AG04449 (cell line): ENCODE measurements around the gene PODN.

ENCODE experiments used
- CTCF ChIA-PET: fragments of 350-600 bp; formaldehyde crosslinking; extraction: SDS; loops from one replicate; lab custom pipeline; 2021; ENCODE audit warnings: antibody characterized with exemption; lab: Yijun Ruan, JAX
- POLR2A ChIA-PET: fragments of 400-600, 350-600 bp; formaldehyde crosslinking; extraction: SDS; loops from one replicate; lab custom pipeline; 2020; ENCODE audit warnings: antibody characterized with exemption, inconsistent platforms; lab: Yijun Ruan, JAX
- DNase-seq: peaks from one replicate; pipeline ENCODE4 v3.0.0-alpha.2; 2010; ENCODE audit warnings: low read depth, low spot score
- H3K4me3 ChIP-seq: 2 replicates; pipeline ENCODE4 v1.5.1; 2011; ENCODE audit warnings: low read depth, mild to moderate bottlenecking, control low read depth, low read length
- TF ChIP-seq, protein P1 (sequence below): IDR thresholded peaks from one replicate; pipeline ENCODE4 v1.5.1; 2011; ENCODE audit warnings: mild to moderate bottlenecking, moderate library complexity, low read length, control low read depth, inconsistent platforms; ENCODE audit not compliant: insufficient read depth; ENCODE audit errors: missing control alignments

Gene PODN

GRCh38 chr1:53022179-53022578 is 39.8 kb upstream of the PODN start:
- no peak overlapping the region for H3K4me3 ChIP-seq
- DNase-seq: no peak
- TF ChIP-seq, protein P1, sequence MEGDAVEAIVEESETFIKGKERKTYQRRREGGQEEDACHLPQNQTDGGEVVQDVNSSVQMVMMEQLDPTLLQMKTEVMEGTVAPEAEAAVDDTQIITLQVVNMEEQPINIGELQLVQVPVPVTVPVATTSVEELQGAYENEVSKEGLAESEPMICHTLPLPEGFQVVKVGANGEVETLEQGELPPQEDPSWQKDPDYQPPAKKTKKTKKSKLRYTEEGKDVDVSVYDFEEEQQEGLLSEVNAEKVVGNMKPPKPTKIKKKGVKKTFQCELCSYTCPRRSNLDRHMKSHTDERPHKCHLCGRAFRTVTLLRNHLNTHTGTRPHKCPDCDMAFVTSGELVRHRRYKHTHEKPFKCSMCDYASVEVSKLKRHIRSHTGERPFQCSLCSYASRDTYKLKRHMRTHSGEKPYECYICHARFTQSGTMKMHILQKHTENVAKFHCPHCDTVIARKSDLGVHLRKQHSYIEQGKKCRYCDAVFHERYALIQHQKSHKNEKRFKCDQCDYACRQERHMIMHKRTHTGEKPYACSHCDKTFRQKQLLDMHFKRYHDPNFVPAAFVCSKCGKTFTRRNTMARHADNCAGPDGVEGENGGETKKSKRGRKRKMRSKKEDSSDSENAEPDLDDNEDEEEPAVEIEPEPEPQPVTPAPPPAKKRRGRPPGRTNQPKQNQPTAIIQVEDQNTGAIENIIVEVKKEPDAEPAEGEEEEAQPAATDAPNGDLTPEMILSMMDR: no peak
- POLR2A ChIA-PET: no interaction called here
- CTCF ChIA-PET: no interaction called here

GRCh38 chr1:53023546-53023945 is 38.5 kb upstream of the PODN start:
- ChIA-PET CTCF (no interaction called here), POLR2A (no interaction called here)
- no peak for DNase-seq
- TF ChIP-seq, protein P1: no peak
- no peak overlapping the region for H3K4me3 ChIP-seq

GRCh38 chr1:53024117-53024516 is 37.9 kb upstream of the PODN start:
- no peak overlapping the region for H3K4me3 ChIP-seq
- DNase-seq: no peak
- ChIA-PET POLR2A (no interaction called here), CTCF (no interaction called here)
- TF ChIP-seq, protein P1: no peak

GRCh38 chr1:53025034-53025768 is 36.8 kb upstream of the PODN start:
- H3K4me3 ChIP-seq: no peak overlapping the region
- no peak for DNase-seq
- CTCF ChIA-PET: interaction anchor here (0.6 to 1.4 kb wide), 2 partner anchors 161 to 213 kb away, joined by 3 to 5 read pairs; no protein-coding TSS in a partner anchor
- TF ChIP-seq, protein P1: no peak
- POLR2A ChIA-PET: interaction anchor here (1.4 kb wide), 1 partner anchor 11 kb away, joined by 3 read pairs; no protein-coding TSS in a partner anchor

GRCh38 chr1:53025769-53026112 is 36.3 kb upstream of the PODN start:
- no peak overlapping the region for H3K4me3 ChIP-seq
- no peak for DNase-seq
- TF ChIP-seq, protein P1: no peak
- ChIA-PET CTCF (interaction anchor here (0.6 to 1.4 kb wide), 2 partner anchors 160 to 214 kb away, joined by 3 to 5 read pairs; no protein-coding TSS in a partner anchor), POLR2A (interaction anchor here (1.4 kb wide), 1 partner anchor 11 kb away, joined by 3 read pairs; no protein-coding TSS in a partner anchor)

DNA sequence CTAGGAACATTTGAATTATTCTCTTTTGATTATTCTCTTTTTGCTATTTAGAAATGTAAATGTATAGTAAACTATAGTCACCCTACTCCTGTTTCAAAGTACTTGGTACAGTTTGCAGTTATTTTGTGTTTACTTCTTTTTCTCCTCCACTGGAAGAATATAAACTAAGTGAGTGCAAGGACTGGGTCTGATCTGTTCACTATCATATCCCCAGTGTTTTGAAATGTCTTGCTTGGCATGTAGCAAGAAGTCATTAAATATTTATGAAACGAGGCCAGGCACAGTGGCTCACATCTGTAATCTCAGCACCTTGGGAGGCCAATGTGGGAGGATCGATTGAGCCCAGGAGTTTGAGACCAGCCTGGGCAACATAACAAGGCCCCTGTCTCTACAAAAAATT is 35.8 kb upstream of the PODN start:
- ChIA-PET POLR2A (no interaction called here), CTCF (interaction anchor here (1.4 kb wide), 2 partner anchors 159 to 160 kb away, joined by 3 to 5 read pairs; no protein-coding TSS in a partner anchor)
- TF ChIP-seq, protein P1: no peak
- no peak for DNase-seq
- H3K4me3 ChIP-seq: no peak overlapping the region
